Left ventricle myocardium inferior (tissue), 1 donor: Measurements from ENCODE around the gene CSRP3. TPM values are rescaled to one million over a fixed set of nuclear protein-coding genes. Genes with fewer than 3 reads are reported as not detected.

Experiments used
- DNase-seq: peaks from one replicate; pipeline ENCODE4 v3.0.0-alpha.2; 2020
- H3K27ac ChIP-seq: fragments of 200-600 bp; replicated peaks from 2 replicates; pipeline ENCODE4 v1.8.0; 2021
- H3K27me3 ChIP-seq: fragments of 200-600 bp; 2 replicates; pipeline ENCODE4 v1.8.0; 2021; ENCODE audit warnings: low read depth
- H3K36me3 ChIP-seq: fragments of 200-600 bp; 2 replicates; pipeline ENCODE4 v1.8.0; 2021
- H3K4me1 ChIP-seq: fragments of 200-600 bp; 2 replicates; pipeline ENCODE4 v1.8.0; 2021
- H3K4me3 ChIP-seq: fragments of 200-600 bp; 2 replicates; pipeline ENCODE4 v1.8.0; 2021; ENCODE audit warnings: mild to moderate bottlenecking, moderate library complexity
- H3K9me3 ChIP-seq: fragments of 200-600 bp; replicated peaks from 2 replicates; pipeline ENCODE4 v1.8.0; 2021
- CTCF ChIP-seq: fragments of 200-600 bp; IDR thresholded peaks from 2 replicates; pipeline ENCODE4 v1.8.0; 2021; ENCODE audit warnings: antibody characterized with exemption, mild to moderate bottlenecking, borderline replicate concordance
- intact Hi-C: fragments of 100-400 bp; cut with micrococcal nuclease; formaldehyde crosslinking; loops from one replicate; pipeline ENCODE4 v1.11.0; 2022
- total RNA-seq: library from RNA; stranded (reverse); fragmentation: NEBNext Ultra II Directional; extraction: Animal tissue kit (Norgen Biotek cat#: 25700); gene quantifications from one replicate; pipeline ENCODE4 v1.2.1, GENCODE V29; 2021
- donor health status: DM: no; HTN: yes; CAD: no; lungs with severe emphysema.

The CSRP3 gene
- total RNA-seq, 1 donor from 2014 or later, result 2,290 TPM

GRCh38 chr11:19232910-19233503 is 31.2 kb upstream of the CSRP3 start:
- H3K36me3 ChIP-seq, result no peaks in the 10 kb centered on the region
- no peak overlapping the region for H3K4me3 ChIP-seq
- intact Hi-C loops, result no loop called here
- DNase-seq, result no peak
- no peaks in the 10 kb centered on the region for H3K9me3 ChIP-seq
- peaks cover 29% of the 10 kb centered on the region for H3K4me1 ChIP-seq
- H3K27ac ChIP-seq, result no peak overlapping the region
- H3K27me3 ChIP-seq, result no peaks in the 10 kb centered on the region
- TF ChIP-seq CTCF, result no peak

GRCh38 chr11:19229671-19230070 is 27.9 kb upstream of the CSRP3 start:
- no peak for TF ChIP-seq CTCF
- Histone ChIP-seq H3K4me1 (peaks cover 28% of the 10 kb centered on the region), H3K27me3 (no peaks in the 10 kb centered on the region), H3K27ac (no peak overlapping the region), H3K9me3 (no peaks in the 10 kb centered on the region), H3K4me3 (no peak overlapping the region), H3K36me3 (no peaks in the 10 kb centered on the region)
- intact Hi-C loops, result no loop called here
- no peak for DNase-seq

GRCh38 chr11:19228968-19229367 is 27.2 kb upstream of the CSRP3 start:
- intact Hi-C loops, result no loop called here
- no peaks in the 10 kb centered on the region for H3K27me3 ChIP-seq

GRCh38 chr11:19226378-19227195 is 24.8 kb upstream of the CSRP3 start:
- H3K9me3 ChIP-seq, result peaks cover 4% of the 10 kb centered on the region
- no peaks in the 10 kb centered on the region for H3K36me3 ChIP-seq
- peaks cover 16% of the 10 kb centered on the region for H3K4me1 ChIP-seq
- no peak overlapping the region for H3K27ac ChIP-seq
- intact Hi-C loops, result no loop called here
- no peak for TF ChIP-seq CTCF
- no peaks in the 10 kb centered on the region for H3K27me3 ChIP-seq
- no peak for DNase-seq
- no peak overlapping the region for H3K4me3 ChIP-seq

More at GRCh38 chr11:19228968-19229367, 27.2 kb upstream of the CSRP3 start:
- no peaks in the 10 kb centered on the region for H3K36me3 ChIP-seq
- no peak for DNase-seq
- peaks cover 25% of the 10 kb centered on the region for H3K4me1 ChIP-seq
- no peak overlapping the region for H3K27ac ChIP-seq
- H3K4me3 ChIP-seq, result no peak overlapping the region
- H3K9me3 ChIP-seq, result no peaks in the 10 kb centered on the region
- no peak for TF ChIP-seq CTCF

GRCh38 chr11:19225581-19225980 is 23.8 kb upstream of the CSRP3 start:
- peaks cover 4% of the 10 kb centered on the region for H3K9me3 ChIP-seq
- no peaks in the 10 kb centered on the region for H3K27me3 ChIP-seq
- DNase-seq, result no peak
- H3K4me1 ChIP-seq, result peaks cover 26% of the 10 kb centered on the region
- no peak for TF ChIP-seq CTCF
- H3K27ac ChIP-seq, result peak overlapping the region; percentile 52
- no peak overlapping the region for H3K4me3 ChIP-seq
- intact Hi-C loops, result no loop called here
- H3K36me3 ChIP-seq, result no peaks in the 10 kb centered on the region
